Left renal pelvis (tissue), 4 donors: ENCODE results near the gene OCLN. TPM values are rescaled to one million over a fixed set of nuclear protein-coding genes. Genes with fewer than 3 reads are reported as not detected.
"Not testable (repeated sequence)": the region's sequence is repeated elsewhere in the genome, so short reads cannot be mapped to it uniquely, and the experiment has no call there.

ENCODE experiments used
- DNase-seq, 4 donors: peaks; one replicate each; pipeline ENCODE4 v3.0.0-alpha.2; 2013; ENCODE audit warnings: low read depth in 4 of 4, low spot score in 3 of 4
- polyA plus RNA-seq, 4 donors: library from polyadenylated mRNA; unstranded; fragments of 120-200 nt; gene quantifications; one replicate each; pipeline ENCODE4 v1.2.1, GENCODE V29; 2013; ENCODE audit not compliant: insufficient read length in 4 of 4

The OCLN gene
- polyA plus RNA-seq, 4 donors: 6.4 to 44.2 (median 41.2) TPM

GRCh38 chr5:69526660-69527059, 34.1 kb downstream of the OCLN start:
- no peak for DNase-seq

GRCh38 chr5:69527128-69527770, 34.7 kb downstream of the OCLN start:
- DNase-seq: no peak

GRCh38 chr5:69528035-69528434, 35.4 kb downstream of the OCLN start:
- DNase-seq: peak in 1 of 4 donors; percentile 44

- no peak for DNase-seq
Measured at GRCh38 chr5:69528609-69529008, 36.0 kb downstream of the OCLN start.

- DNase-seq: no peak
Measured at GRCh38 chr5:69530561-69531405, 38.2 kb downstream of the OCLN start.

GRCh38 chr5:69531406-69531801, 38.8 kb downstream of the OCLN start:
- no peak for DNase-seq

- not testable (repeated sequence) for DNase-seq
Measured at GRCh38 chr5:69537911-69538310, 45.3 kb downstream of the OCLN start.

- DNase-seq: not testable (repeated sequence)
Measured at GRCh38 chr5:69538735-69539134, 46.1 kb downstream of the OCLN start.

GRCh38 chr5:69541347-69541746, 48.8 kb downstream of the OCLN start:
- not testable (repeated sequence) for DNase-seq

GRCh38 chr5:69542838-69543618, 50.4 kb downstream of the OCLN start:
- not testable (repeated sequence) for DNase-seq

GRCh38 chr5:69544602-69545001, 52.0 kb downstream of the OCLN start:
- DNase-seq: not testable (repeated sequence)

- peak in 3 of 4 donors; percentile 18 to 50 (median 20) for DNase-seq
Measured at GRCh38 chr5:69559908-69560330, 67.3 kb downstream of the OCLN start, which contains the start of gene GTF2H2C. GTF2H2C (plus strand) TSS chr5:69560191; CDS start chr5:69565133, 4,942 bp downstream.

GRCh38 chr5:69560587-69561431, 68.2 kb downstream of the OCLN start:
- not testable (repeated sequence) for DNase-seq

- not testable (repeated sequence) for DNase-seq
Measured at GRCh38 chr5:69566172-69566571, 73.6 kb downstream of the OCLN start.

GRCh38 chr5:69568072-69568471, 75.5 kb downstream of the OCLN start:
- not testable (repeated sequence) for DNase-seq

GRCh38 chr5:69583356-69583755, 90.8 kb downstream of the OCLN start:
- DNase-seq: not testable (repeated sequence)

- not testable (repeated sequence) for DNase-seq
Measured at GRCh38 chr5:69596114-69596840, 103.7 kb downstream of the OCLN start.

- DNase-seq: not testable (repeated sequence)
Measured at GRCh38 chr5:69601947-69602346, 109.4 kb downstream of the OCLN start.

- not testable (repeated sequence) for DNase-seq
Measured at GRCh38 chr5:69606839-69607238, 114.2 kb downstream of the OCLN start.
